Body of pancreas (tissue), 4 donors: ENCODE results near the gene TMEM91. TPM values are rescaled to one million over a fixed set of nuclear protein-coding genes. Genes with fewer than 3 reads are reported as not detected.

Experiments used
- ATAC-seq: fragments of 150-250 bp; one replicate; pipeline ENCODE4 v1.9.1; 2016
- DNase-seq, 4 donors: peaks; one replicate each; pipeline ENCODE4 v3.0.0-alpha.2; 2019
- H3K27ac ChIP-seq, 4 donors: fragments of 200-600 bp; sonication (generic); 1 replicate in 3 of 4; 2 replicates in 1 of 4; pipeline versions ENCODE4 v1.5.1 to v1.6.1; 2016 to 2019; ENCODE audit warnings: mild to moderate bottlenecking in 1 of 4, mixed read lengths in 1 of 4, moderate library complexity in 1 of 4
- H3K27me3 ChIP-seq, 2 donors: fragments of 200-600 bp; sonication (generic); one replicate each; pipeline ENCODE4 v1.6.0; 2016; ENCODE audit warnings: mild to moderate bottlenecking in 1 of 2
- H3K36me3 ChIP-seq, 2 donors: fragments of 200-600 bp; sonication (generic); replicated peaks in 1 of 2; 2 replicates each; pipeline ENCODE4 v1.5.1; 2016; ENCODE audit warnings: low read depth in 2 of 2; ENCODE audit not compliant: insufficient read depth in 1 of 2
- H3K4me1 ChIP-seq: fragments of 200-600 bp; sonication (generic); one replicate; pipeline ENCODE4 v1.6.0; 2016
- H3K4me3 ChIP-seq, 2 donors: fragments of 200-600 bp; sonication (generic); 1 replicate in 1 of 2; 2 replicates in 1 of 2; pipeline ENCODE4 v1.5.1; 2016 to 2019
- H3K9me3 ChIP-seq, 3 donors: fragments of 200-600 bp; sonication (generic); 1 replicate in 2 of 3; 2 replicates in 1 of 3; pipeline ENCODE4 v1.5.1; 2016
- CTCF ChIP-seq, 7 experiments: fragments of 450-650 bp in 4 of 7; fragments of 200-600 bp in 3 of 7; sonication (generic) in 3 of 7; IDR thresholded peaks; one replicate each; pipeline ENCODE4 v1.5.1; 2016 to 2019; ENCODE audit warnings: antibody characterized with exemption in 7 of 7
- POLR2A ChIP-seq, 3 donors: fragments of 450-650 bp; IDR thresholded peaks; one replicate each; pipeline ENCODE4 v1.6.1; 2016; ENCODE audit warnings: antibody characterized with exemption in 3 of 3, mild to moderate bottlenecking in 2 of 3
- whole genome bisulfite sequencing, 2 donors: methylation state at CpG; one replicate each; pipeline ENCODE4 v1.1.5; 2017; 5-methylcytosine and 5-hydroxymethylcytosine counted together
- intact Hi-C: fragments of 100-400 bp; cut with DNase I; formaldehyde crosslinking; loops from one replicate; pipeline ENCODE4 v1.15.1; 2023
- total RNA-seq, 2 donors: library from RNA; depleted of rRNA; stranded (reverse); fragments of >200 nt; gene quantifications; one replicate each; pipeline ENCODE4 v1.1.0, GENCODE V29; 2016

TMEM91 gene
- total RNA-seq, 2 donors from 2014 or later: 7.5 to 15.5 TPM

DNA sequence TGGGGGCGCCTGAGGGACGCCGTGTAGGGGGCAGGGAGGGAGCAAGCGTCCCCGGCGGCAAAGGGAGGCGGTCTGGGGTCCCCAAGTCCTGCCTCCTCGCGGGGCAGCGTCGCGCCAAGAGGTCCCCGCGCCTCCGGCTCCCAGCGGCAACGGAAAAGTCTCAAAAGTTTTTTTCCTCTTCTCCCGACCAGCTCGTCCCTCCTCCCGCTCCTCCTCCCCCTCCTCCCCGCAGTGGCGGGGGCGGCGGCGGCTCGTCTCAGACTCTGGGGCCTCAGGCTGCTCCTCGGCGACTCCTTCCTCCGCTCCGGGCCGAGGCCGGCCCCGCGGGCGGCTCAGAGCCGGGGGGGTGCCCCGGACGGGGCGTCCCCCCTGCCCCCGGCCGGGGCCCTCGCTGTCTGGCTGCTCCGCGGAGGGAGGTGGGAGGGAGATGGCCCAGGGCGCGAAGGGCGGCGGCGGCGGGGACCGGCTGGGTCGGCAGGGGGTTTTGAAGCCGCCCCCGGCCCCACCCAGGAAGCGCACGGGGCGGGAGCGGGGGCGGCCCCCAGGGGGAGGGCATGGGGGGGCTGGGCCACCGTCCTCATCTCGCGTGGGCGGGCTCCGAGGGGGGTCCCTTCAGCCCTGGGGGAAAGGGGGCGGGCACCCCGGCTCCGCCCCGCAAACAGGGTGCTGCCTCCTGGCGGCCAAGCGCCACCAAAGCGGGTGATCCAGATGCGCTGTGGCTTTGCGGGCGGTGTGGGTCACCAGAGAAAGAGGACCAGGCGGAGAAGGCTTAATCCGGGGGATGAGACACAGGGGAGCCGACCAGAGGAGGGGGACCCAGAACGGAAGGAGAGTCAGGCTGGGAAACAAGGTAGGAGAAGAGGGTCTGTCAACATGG is 22.6 kb upstream of the TMEM91 start, which contains the start of gene TGFB1:
Gene TGFB1 (minus strand): TSS at position 457 of the 877 bp plus-strand sequence. CDS start 878 bp downstream, outside the sequence.
- intact Hi-C loops: no loop called here
- Histone ChIP-seq H3K36me3 (no peaks in the 10 kb centered on the region), H3K27me3 (no peaks in the 10 kb centered on the region), H3K4me3 (peak within 1 kb of the TSS; percentile 24 to 60), H3K27ac (peak within 1 kb of the TSS in 3 of 4 donors; percentile 28 to 79 (median 59)), H3K9me3 (no peaks in the 10 kb centered on the region), H3K4me1 (peaks cover 41% of the 10 kb centered on the region)
- TF ChIP-seq CTCF (IDR thresholded peaks at IDR 0.05) (peak; percentile 73 to 90 (median 82)), POLR2A (IDR thresholded peaks at IDR 0.05) (peak in 1 of 3 donors; percentile 34)
- DNase-seq (peak; percentile 75 to 84 (median 80)), ATAC-seq (peak; percentile 75)
- WGBS, 2 donors: 0 to 1% methylated on average over 25 to 31 of the region's 78 CpGs

DNA sequence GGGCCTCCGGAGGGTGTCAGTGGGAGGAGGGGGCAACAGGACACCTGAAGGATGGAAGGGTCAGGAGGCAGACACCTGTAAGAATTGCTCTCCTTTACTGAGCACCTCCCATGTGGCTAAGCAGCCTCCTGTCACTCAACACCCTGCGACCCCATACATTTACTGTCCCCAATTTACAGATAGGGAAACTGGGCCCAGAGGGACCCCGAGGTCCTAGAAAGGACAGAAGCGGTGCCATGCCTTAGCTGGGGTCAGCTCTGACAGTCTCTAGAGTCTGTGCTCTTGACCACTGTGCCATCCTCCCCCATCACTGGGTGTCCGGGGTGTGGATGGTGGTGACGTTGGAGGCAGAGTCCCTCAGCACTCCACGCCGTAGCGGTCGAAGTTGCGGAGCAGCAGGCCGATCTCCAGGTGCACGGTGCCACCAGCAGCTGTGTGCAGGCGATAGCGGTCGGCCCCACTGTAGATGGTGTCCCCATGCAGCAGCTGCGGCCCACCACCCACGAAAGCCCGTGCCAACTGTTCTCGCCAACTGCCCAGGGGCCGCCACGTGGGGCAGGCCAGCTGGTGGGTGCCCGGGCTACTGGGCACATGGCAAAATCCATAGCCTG is 21.9 kb upstream of the TMEM91 start:
- no peak for ATAC-seq
- intact Hi-C loops: no loop called here
- no peaks in the 10 kb centered on the region for H3K27me3 ChIP-seq
- no peaks in the 10 kb centered on the region for H3K36me3 ChIP-seq
- peak overlapping the region in 1 of 2 donors; percentile 24 for H3K4me3 ChIP-seq
- H3K27ac ChIP-seq: no peak overlapping the region
- H3K9me3 ChIP-seq: no peaks in the 10 kb centered on the region
- 40 to 81% methylated on average over 1 to 23 of the region's 23 CpGs for WGBS, 2 donors
- peaks cover 41% of the 10 kb centered on the region for H3K4me1 ChIP-seq
- TF ChIP-seq POLR2A (IDR thresholded peaks at IDR 0.05) (no peak), CTCF (IDR thresholded peaks at IDR 0.05) (no peak)
- no peak for DNase-seq

DNA sequence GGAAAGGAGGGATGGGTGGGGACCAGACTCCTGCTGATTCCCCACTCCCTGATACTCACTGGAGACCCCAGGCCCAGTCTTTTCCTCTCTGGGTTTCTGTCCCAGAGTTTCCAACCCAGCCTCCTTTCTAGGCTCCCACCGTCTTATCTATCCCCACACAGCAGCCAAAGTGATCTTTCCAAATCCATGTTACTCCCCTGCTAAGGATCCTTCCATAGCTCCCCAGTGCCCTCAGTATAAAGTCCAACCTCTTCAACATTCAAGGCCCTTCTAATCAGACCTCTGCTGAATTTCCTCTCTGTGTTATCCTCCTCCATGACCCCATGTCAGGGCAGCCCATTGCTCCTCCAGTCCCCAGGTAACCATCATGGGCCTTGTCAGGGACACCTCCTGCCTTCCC is 21.3 kb upstream of the TMEM91 start:
- no peaks in the 10 kb centered on the region for H3K27me3 ChIP-seq
- no peaks in the 10 kb centered on the region for H3K36me3 ChIP-seq
- 85 to 94% methylated on average over 1 of the region's 1 CpG for WGBS, 2 donors
- no peak for TF ChIP-seq CTCF (IDR thresholded peaks at IDR 0.05)
- no peak overlapping the region for H3K4me3 ChIP-seq
- intact Hi-C loops: no loop called here
- no peak overlapping the region for H3K27ac ChIP-seq
- ATAC-seq (no peak), DNase-seq (no peak)
- H3K9me3 ChIP-seq: no peaks in the 10 kb centered on the region
- peaks cover 41% of the 10 kb centered on the region for H3K4me1 ChIP-seq

DNA sequence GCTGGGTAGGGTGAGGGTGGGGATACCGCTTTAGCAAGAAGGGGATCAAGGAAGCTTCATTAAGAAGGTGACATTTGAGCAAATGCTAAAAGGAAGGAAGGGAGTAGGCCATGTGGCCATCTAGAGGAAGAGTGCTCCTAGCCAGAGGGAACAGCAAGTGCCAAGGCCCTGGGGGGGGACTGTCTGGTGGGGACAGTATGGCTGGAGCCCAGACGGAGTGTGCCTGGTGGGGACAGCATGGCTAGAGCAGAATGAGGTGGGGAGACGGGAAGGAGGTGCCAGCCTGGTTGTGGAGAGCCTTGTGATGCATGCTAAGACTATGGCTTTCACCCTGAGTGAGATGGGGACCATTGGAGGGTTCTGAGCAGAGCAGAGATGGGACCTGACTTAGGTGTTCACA is 20.5 kb upstream of the TMEM91 start:
- no peak overlapping the region for H3K27ac ChIP-seq
- TF ChIP-seq POLR2A (IDR thresholded peaks at IDR 0.05): no peak
- TF ChIP-seq CTCF (IDR thresholded peaks at IDR 0.05): no peak
- intact Hi-C loops: no loop called here
- H3K4me1 ChIP-seq: peaks cover 37% of the 10 kb centered on the region
- ATAC-seq (no peak), DNase-seq (no peak)
- no peak overlapping the region for H3K4me3 ChIP-seq
- 69 to 74% methylated on average over 3 of the region's 3 CpGs for WGBS, 2 donors
- no peaks in the 10 kb centered on the region for H3K9me3 ChIP-seq
- H3K27me3 ChIP-seq: no peaks in the 10 kb centered on the region
- H3K36me3 ChIP-seq: no peaks in the 10 kb centered on the region
